Activated T-helper 2 cell treated with anti-CD3 and anti-CD28 coated beads, Interferon-gamma antibody, Interleukin-2, Interleukin-4, amounts not matched to agents 10 μg/mL and 5 μg/mL and 100 μg/mL, durations not matched to agents 14 hours and 24 hours and 36 hours (primary cell): ENCODE results near the gene C8G. TPM values are rescaled to one million over a fixed set of nuclear protein-coding genes. Genes with fewer than 3 reads are reported as not detected.

Experiments
- DNase-seq: peaks from one replicate; pipeline ENCODE4 v3.0.0; 2021; ENCODE audit warnings: low spot score
- H3K27ac Mint-ChIP-seq: one replicate; pipeline ENCODE4 v1.8.0; 2021; ENCODE audit warnings: mixed read lengths
- H3K27me3 Mint-ChIP-seq: one replicate; pipeline ENCODE4 v1.8.0; 2021; ENCODE audit warnings: low read depth, mixed read lengths
- H3K36me3 Mint-ChIP-seq: one replicate; pipeline ENCODE4 v1.8.0; 2021; ENCODE audit warnings: low read depth, mixed read lengths
- H3K4me1 Mint-ChIP-seq: one replicate; pipeline ENCODE4 v1.8.0; 2021; ENCODE audit warnings: low read depth, mixed read lengths
- H3K4me3 Mint-ChIP-seq: one replicate; pipeline ENCODE4 v1.8.0; 2021; ENCODE audit warnings: low read depth, mild to moderate bottlenecking, moderate library complexity, mixed read lengths
- H3K9me3 Mint-ChIP-seq: one replicate; pipeline ENCODE4 v1.8.0; 2021; ENCODE audit warnings: mixed read lengths
- intact Hi-C: fragments of 100-400 bp; cut with micrococcal nuclease; formaldehyde crosslinking; loops from one replicate; pipeline ENCODE4 v1.15.1; 2023
- total RNA-seq: library from RNA; stranded (reverse); gene quantifications from 2 replicates; pipeline ENCODE4 v1.2.3, GENCODE V29; 2022

Gene C8G
- total RNA-seq, 1 donor from 2014 or later: 0.89 TPM

GRCh38 chr9:136955943-136956335 is 10.9 kb downstream of the C8G start:
- H3K27ac Mint-ChIP-seq: no peak overlapping the region
- no peaks in the 10 kb centered on the region for H3K27me3 Mint-ChIP-seq
- no peaks in the 10 kb centered on the region for H3K36me3 Mint-ChIP-seq
- no peaks in the 10 kb centered on the region for H3K4me1 Mint-ChIP-seq
- H3K9me3 Mint-ChIP-seq: peaks cover 9% of the 10 kb centered on the region
- H3K4me3 Mint-ChIP-seq: no peak overlapping the region
- no peak for DNase-seq
- intact Hi-C loops: loop anchor here (10.0 kb wide), 1 partner anchor 79 kb away; the partner anchor contains the start of gene FUT7

- no peak for DNase-seq
- intact Hi-C loops: loop anchor here (10.0 kb wide), 1 partner anchor 78 kb away; the partner anchor contains the start of gene FUT7
- H3K36me3 Mint-ChIP-seq: no peaks in the 10 kb centered on the region
- H3K9me3 Mint-ChIP-seq: peaks cover 9% of the 10 kb centered on the region
- H3K27me3 Mint-ChIP-seq: no peaks in the 10 kb centered on the region
- no peak overlapping the region for H3K4me3 Mint-ChIP-seq
- no peaks in the 10 kb centered on the region for H3K4me1 Mint-ChIP-seq
- H3K27ac Mint-ChIP-seq: no peak overlapping the region
These were observed 11.6 kb downstream of the C8G start for GRCh38 chr9:136956604-136957003.

- no peak for DNase-seq
- Mint-ChIP-seq H3K27me3 (no peaks in the 10 kb centered on the region), H3K9me3 (peaks cover 9% of the 10 kb centered on the region), H3K4me3 (no peak overlapping the region), H3K4me1 (no peaks in the 10 kb centered on the region), H3K36me3 (no peaks in the 10 kb centered on the region), H3K27ac (no peak overlapping the region)
- intact Hi-C loops: loop anchor here (10.0 kb wide), 1 partner anchor 77 kb away; the partner anchor contains the start of gene FUT7
These were observed 12.4 kb downstream of the C8G start for GRCh38 chr9:136957461-136957860.

- Mint-ChIP-seq H3K4me1 (no peaks in the 10 kb centered on the region), H3K27me3 (no peaks in the 10 kb centered on the region), H3K9me3 (peaks cover 9% of the 10 kb centered on the region), H3K4me3 (no peak overlapping the region), H3K36me3 (no peaks in the 10 kb centered on the region), H3K27ac (no peak overlapping the region)
- intact Hi-C loops: loop anchor here (10.0 kb wide), 1 partner anchor 77 kb away; the partner anchor contains the start of gene FUT7
- DNase-seq: no peak
These were observed 12.9 kb downstream of the C8G start for GRCh38 chr9:136957901-136958300.

GRCh38 chr9:136958473-136958872 is 13.4 kb downstream of the C8G start:
- Mint-ChIP-seq H3K36me3 (no peaks in the 10 kb centered on the region), H3K9me3 (peaks cover 9% of the 10 kb centered on the region), H3K27me3 (no peaks in the 10 kb centered on the region), H3K4me1 (no peaks in the 10 kb centered on the region), H3K27ac (no peak overlapping the region), H3K4me3 (no peak overlapping the region)
- intact Hi-C loops: loop anchor here (10.0 kb wide), 1 partner anchor 76 kb away; the partner anchor contains the start of gene FUT7
- no peak for DNase-seq

- intact Hi-C loops: loop anchor here (10.0 kb wide), 1 partner anchor 76 kb away; the partner anchor contains the start of gene FUT7
- H3K27me3 Mint-ChIP-seq: no peaks in the 10 kb centered on the region
- DNase-seq: no peak
- no peaks in the 10 kb centered on the region for H3K36me3 Mint-ChIP-seq
- peaks cover 9% of the 10 kb centered on the region for H3K9me3 Mint-ChIP-seq
- no peak overlapping the region for H3K4me3 Mint-ChIP-seq
- H3K27ac Mint-ChIP-seq: no peak overlapping the region
- no peaks in the 10 kb centered on the region for H3K4me1 Mint-ChIP-seq
These were observed 14.1 kb downstream of the C8G start for GRCh38 chr9:136958898-136959850.

- DNase-seq: no peak
- peaks cover 4% of the 10 kb centered on the region for H3K4me1 Mint-ChIP-seq
- no peaks in the 10 kb centered on the region for H3K27me3 Mint-ChIP-seq
- intact Hi-C loops: no loop called here
- no peak overlapping the region for H3K27ac Mint-ChIP-seq
- H3K36me3 Mint-ChIP-seq: no peaks in the 10 kb centered on the region
- no peak overlapping the region for H3K4me3 Mint-ChIP-seq
- H3K9me3 Mint-ChIP-seq: peaks cover 9% of the 10 kb centered on the region
These were observed 15.3 kb downstream of the C8G start for GRCh38 chr9:136960212-136960937.

GRCh38 chr9:136960938-136961275 is 15.9 kb downstream of the C8G start:
- peaks cover 2% of the 10 kb centered on the region for H3K27me3 Mint-ChIP-seq
- peaks cover 7% of the 10 kb centered on the region for H3K4me1 Mint-ChIP-seq
- DNase-seq: no peak
- H3K9me3 Mint-ChIP-seq: peaks cover 9% of the 10 kb centered on the region
- intact Hi-C loops: no loop called here
- H3K36me3 Mint-ChIP-seq: no peaks in the 10 kb centered on the region
- H3K27ac Mint-ChIP-seq: no peak overlapping the region
- H3K4me3 Mint-ChIP-seq: no peak overlapping the region

- Mint-ChIP-seq H3K4me1 (peaks cover 10% of the 10 kb centered on the region), H3K9me3 (peaks cover 5% of the 10 kb centered on the region), H3K27me3 (peaks cover 2% of the 10 kb centered on the region), H3K4me3 (no peak overlapping the region), H3K27ac (no peak overlapping the region), H3K36me3 (no peaks in the 10 kb centered on the region)
- intact Hi-C loops: no loop called here
- DNase-seq: no peak
These were observed 16.4 kb downstream of the C8G start for GRCh38 chr9:136961279-136962065.

GRCh38 chr9:136962163-136962562 is 17.1 kb downstream of the C8G start:
- Mint-ChIP-seq H3K4me3 (no peak overlapping the region), H3K9me3 (no peaks in the 10 kb centered on the region), H3K36me3 (no peaks in the 10 kb centered on the region), H3K27me3 (peaks cover 2% of the 10 kb centered on the region), H3K27ac (no peak overlapping the region), H3K4me1 (peaks cover 10% of the 10 kb centered on the region)
- no peak for DNase-seq
- intact Hi-C loops: no loop called here

GRCh38 chr9:136962701-136963248 is 17.7 kb downstream of the C8G start:
- intact Hi-C loops: no loop called here
- Mint-ChIP-seq H3K27ac (no peak overlapping the region), H3K4me3 (no peak overlapping the region), H3K4me1 (peaks cover 10% of the 10 kb centered on the region), H3K27me3 (peaks cover 2% of the 10 kb centered on the region), H3K9me3 (no peaks in the 10 kb centered on the region), H3K36me3 (no peaks in the 10 kb centered on the region)
- no peak for DNase-seq

- no peak overlapping the region for H3K27ac Mint-ChIP-seq
These were observed 18.3 kb downstream of the C8G start for GRCh38 chr9:136963341-136963740.

More at GRCh38 chr9:136963341-136963740, 18.3 kb downstream of the C8G start:
- intact Hi-C loops: no loop called here
- no peaks in the 10 kb centered on the region for H3K36me3 Mint-ChIP-seq
- H3K4me1 Mint-ChIP-seq: peaks cover 10% of the 10 kb centered on the region
- DNase-seq: no peak
- H3K27me3 Mint-ChIP-seq: peaks cover 2% of the 10 kb centered on the region
- no peaks in the 10 kb centered on the region for H3K9me3 Mint-ChIP-seq
- no peak overlapping the region for H3K4me3 Mint-ChIP-seq
